Neuronal stem cell (in vitro differentiated cells): Measurements from ENCODE around the gene JAKMIP2.

Experiments
- DNase-seq: peaks from one replicate; pipeline ENCODE4 v3.0.0-alpha.2; 2013; ENCODE audit warnings: low spot score
- H2AFZ ChIP-seq: one replicate; pipeline ENCODE4 v1.6.1; 2013; ENCODE audit warnings: mild to moderate bottlenecking, low read length, inconsistent platforms
- H2AK5ac ChIP-seq: 2 replicates; pipeline ENCODE4 v1.6.1; 2013; ENCODE audit warnings: low read depth, mild to moderate bottlenecking, inconsistent platforms, low read length, moderate library complexity, mixed read lengths
- H2BK120ac ChIP-seq: 2 replicates; pipeline ENCODE4 v1.6.1; 2013; ENCODE audit warnings: low read depth, mild to moderate bottlenecking, inconsistent platforms, low read length, moderate library complexity, mixed read lengths
- H2BK12ac ChIP-seq: one replicate; pipeline ENCODE4 v1.6.1; 2013; ENCODE audit warnings: low read length, inconsistent platforms
- H2BK15ac ChIP-seq: 2 replicates; pipeline ENCODE4 v1.6.1; 2013; ENCODE audit warnings: mild to moderate bottlenecking, low read length, inconsistent platforms, mixed read lengths
- H2BK5ac ChIP-seq: one replicate; pipeline ENCODE4 v1.6.1; 2013; ENCODE audit warnings: inconsistent platforms, mild to moderate bottlenecking, low read length, moderate library complexity
- H3K14ac ChIP-seq: one replicate; pipeline ENCODE4 v1.6.1; 2013; ENCODE audit warnings: low read length, inconsistent platforms
- H3K18ac ChIP-seq: 2 replicates; pipeline ENCODE4 v1.6.1; 2013; ENCODE audit warnings: low read length, inconsistent platforms
- H3K23ac ChIP-seq: 2 replicates; pipeline ENCODE4 v1.6.1; 2013; ENCODE audit warnings: low read depth, mild to moderate bottlenecking, mixed read lengths, low read length, inconsistent platforms; ENCODE audit not compliant: poor library complexity
- H3K27ac ChIP-seq: replicated peaks from 3 replicates; pipeline ENCODE4 v1.5.1; 2013; ENCODE audit warnings: low read length, inconsistent platforms
- H3K27me3 ChIP-seq, 3 experiments: 2 replicates each; pipeline ENCODE4 v1.6.1; 2013; ENCODE audit warnings: low read length in 3 of 3, mild to moderate bottlenecking in 2 of 3, inconsistent platforms in 1 of 3, low read depth in 1 of 3, mixed read lengths in 1 of 3, moderate library complexity in 1 of 3; ENCODE audit not compliant: control insufficient read depth in 3 of 3, insufficient read depth in 3 of 3
- H3K36me3 ChIP-seq, 2 donors: replicated peaks in 1 of 2; 2 replicates each; pipeline ENCODE4 v1.6.1; 2013; ENCODE audit warnings: low read length in 2 of 2; ENCODE audit not compliant: control insufficient read depth in 2 of 2, insufficient read depth in 2 of 2
- H3K4ac ChIP-seq: 2 replicates; pipeline ENCODE4 v1.6.1; 2013; ENCODE audit warnings: inconsistent platforms, mild to moderate bottlenecking, low read length, moderate library complexity
- H3K4me1 ChIP-seq, 2 donors: 1 replicate in 1 of 2; 2 replicates in 1 of 2; pipeline ENCODE4 v1.6.1; 2013; ENCODE audit warnings: low read length in 2 of 2, low read depth in 1 of 2; ENCODE audit not compliant: control insufficient read depth in 2 of 2, insufficient read depth in 1 of 2
- H3K4me2 ChIP-seq: one replicate; pipeline ENCODE4 v1.6.1; 2013; ENCODE audit warnings: mild to moderate bottlenecking, low read length, inconsistent platforms; ENCODE audit not compliant: insufficient read depth, poor library complexity, severe bottlenecking
- H3K4me3 ChIP-seq, 2 donors: 2 replicates each; pipeline ENCODE4 v1.5.1; 2013; ENCODE audit warnings: low read length in 2 of 2, mild to moderate bottlenecking in 2 of 2, inconsistent platforms in 1 of 2, moderate library complexity in 1 of 2
- H3K79me1 ChIP-seq: one replicate; pipeline ENCODE4 v1.6.1; 2013; ENCODE audit warnings: low read depth, mild to moderate bottlenecking, inconsistent platforms, low read length, moderate library complexity
- H3K9ac ChIP-seq: one replicate; pipeline ENCODE4 v1.6.1; 2013; ENCODE audit warnings: mild to moderate bottlenecking, low read depth, low read length, inconsistent platforms; ENCODE audit not compliant: poor library complexity
- H3K9me3 ChIP-seq, 2 donors: replicated peaks in 1 of 2; 2 replicates each; pipeline versions ENCODE3 to v1.6.1; 2013; ENCODE audit warnings: low read length in 2 of 2, mild to moderate bottlenecking in 2 of 2, inconsistent platforms in 1 of 2, low read depth in 1 of 2, mixed read lengths in 1 of 2, moderate library complexity in 1 of 2; ENCODE audit not compliant: control insufficient read depth in 2 of 2, insufficient read depth in 1 of 2
- H4K8ac ChIP-seq: one replicate; pipeline ENCODE4 v1.6.1; 2013; ENCODE audit warnings: low read depth, mild to moderate bottlenecking, inconsistent platforms, low read length, moderate library complexity
- H4K91ac ChIP-seq: one replicate; pipeline ENCODE4 v1.6.1; 2013; ENCODE audit warnings: low read length, low read depth, mild to moderate bottlenecking, inconsistent platforms; ENCODE audit not compliant: poor library complexity
- WGBS, 2 donors: extraction: QIAGEN DNeasy Blood & Tissue Kit; methylation state at CpG; one replicate each; pipeline ENCODE4 v1.1.7; 2013; ENCODE audit warnings: missing lambda C conversion rate in 2 of 2, mixed read lengths in 1 of 2; ENCODE audit not compliant: insufficient read length in 2 of 2, insufficient replicate concordance in 1 of 2; ENCODE audit errors: extremely low coverage in 2 of 2; 5-methylcytosine and 5-hydroxymethylcytosine counted together

JAKMIP2 gene

GRCh38 chr5:147538236-147538635, 244.3 kb downstream of the JAKMIP2 start:
- no peak overlapping the region for H3K14ac ChIP-seq
- H3K4me2 ChIP-seq: no peak overlapping the region
- peaks cover 0 to 2% (median 0%) of the 10 kb centered on the region in 3 experiments for H3K27me3 ChIP-seq
- H2BK120ac ChIP-seq: no peak overlapping the region
- no peak for DNase-seq
- no peaks in the 10 kb centered on the region for H3K36me3 ChIP-seq
- H2BK12ac ChIP-seq: no peak overlapping the region
- no peaks in the 10 kb centered on the region for H3K4me1 ChIP-seq
- WGBS, 2 donors: no CpG with 5 or more reads among the region's 1 CpG
- H4K8ac ChIP-seq: no peak overlapping the region
- H4K91ac ChIP-seq: no peak overlapping the region
- no peak overlapping the region for H2BK5ac ChIP-seq
- no peaks in the 10 kb centered on the region for H3K79me1 ChIP-seq
- no peak overlapping the region for H3K9ac ChIP-seq
- no peak overlapping the region for H3K18ac ChIP-seq
- H2AK5ac ChIP-seq: no peak overlapping the region
- no peak overlapping the region for H2AFZ ChIP-seq
- no peaks in the 10 kb centered on the region for H3K9me3 ChIP-seq
- H3K4ac ChIP-seq: no peak overlapping the region
- H2BK15ac ChIP-seq: no peak overlapping the region
- no peak overlapping the region for H3K27ac ChIP-seq
- no peak overlapping the region for H3K4me3 ChIP-seq
- no peak overlapping the region for H3K23ac ChIP-seq
